Neuronal stem cell (in vitro differentiated cells): Measurements from ENCODE around the gene KLK14.

Source experiments
- DNase-seq: peaks from one replicate; pipeline ENCODE4 v3.0.0-alpha.2; 2013; ENCODE audit warnings: low spot score
- H2AFZ ChIP-seq: one replicate; pipeline ENCODE4 v1.6.1; 2013; ENCODE audit warnings: mild to moderate bottlenecking, low read length, inconsistent platforms
- H2AK5ac ChIP-seq: 2 replicates; pipeline ENCODE4 v1.6.1; 2013; ENCODE audit warnings: low read depth, mild to moderate bottlenecking, inconsistent platforms, low read length, moderate library complexity, mixed read lengths
- H2BK120ac ChIP-seq: 2 replicates; pipeline ENCODE4 v1.6.1; 2013; ENCODE audit warnings: low read depth, mild to moderate bottlenecking, inconsistent platforms, low read length, moderate library complexity, mixed read lengths
- H2BK12ac ChIP-seq: one replicate; pipeline ENCODE4 v1.6.1; 2013; ENCODE audit warnings: low read length, inconsistent platforms
- H2BK15ac ChIP-seq: 2 replicates; pipeline ENCODE4 v1.6.1; 2013; ENCODE audit warnings: mild to moderate bottlenecking, low read length, inconsistent platforms, mixed read lengths
- H2BK5ac ChIP-seq: one replicate; pipeline ENCODE4 v1.6.1; 2013; ENCODE audit warnings: inconsistent platforms, mild to moderate bottlenecking, low read length, moderate library complexity
- H3K14ac ChIP-seq: one replicate; pipeline ENCODE4 v1.6.1; 2013; ENCODE audit warnings: low read length, inconsistent platforms
- H3K18ac ChIP-seq: 2 replicates; pipeline ENCODE4 v1.6.1; 2013; ENCODE audit warnings: low read length, inconsistent platforms
- H3K23ac ChIP-seq: 2 replicates; pipeline ENCODE4 v1.6.1; 2013; ENCODE audit warnings: low read depth, mild to moderate bottlenecking, mixed read lengths, low read length, inconsistent platforms; ENCODE audit not compliant: poor library complexity
- H3K27ac ChIP-seq: replicated peaks from 3 replicates; pipeline ENCODE4 v1.5.1; 2013; ENCODE audit warnings: low read length, inconsistent platforms
- H3K27me3 ChIP-seq, 3 experiments: 2 replicates each; pipeline ENCODE4 v1.6.1; 2013; ENCODE audit warnings: low read length in 3 of 3, mild to moderate bottlenecking in 2 of 3, inconsistent platforms in 1 of 3, low read depth in 1 of 3, mixed read lengths in 1 of 3, moderate library complexity in 1 of 3; ENCODE audit not compliant: control insufficient read depth in 3 of 3, insufficient read depth in 3 of 3
- H3K36me3 ChIP-seq, 2 donors: replicated peaks in 1 of 2; 2 replicates each; pipeline ENCODE4 v1.6.1; 2013; ENCODE audit warnings: low read length in 2 of 2; ENCODE audit not compliant: control insufficient read depth in 2 of 2, insufficient read depth in 2 of 2
- H3K4ac ChIP-seq: 2 replicates; pipeline ENCODE4 v1.6.1; 2013; ENCODE audit warnings: inconsistent platforms, mild to moderate bottlenecking, low read length, moderate library complexity
- H3K4me1 ChIP-seq, 2 donors: 1 replicate in 1 of 2; 2 replicates in 1 of 2; pipeline ENCODE4 v1.6.1; 2013; ENCODE audit warnings: low read length in 2 of 2, low read depth in 1 of 2; ENCODE audit not compliant: control insufficient read depth in 2 of 2, insufficient read depth in 1 of 2
- H3K4me2 ChIP-seq: one replicate; pipeline ENCODE4 v1.6.1; 2013; ENCODE audit warnings: mild to moderate bottlenecking, low read length, inconsistent platforms; ENCODE audit not compliant: insufficient read depth, poor library complexity, severe bottlenecking
- H3K4me3 ChIP-seq, 2 donors: 2 replicates each; pipeline ENCODE4 v1.5.1; 2013; ENCODE audit warnings: low read length in 2 of 2, mild to moderate bottlenecking in 2 of 2, inconsistent platforms in 1 of 2, moderate library complexity in 1 of 2
- H3K79me1 ChIP-seq: one replicate; pipeline ENCODE4 v1.6.1; 2013; ENCODE audit warnings: low read depth, mild to moderate bottlenecking, inconsistent platforms, low read length, moderate library complexity
- H3K9ac ChIP-seq: one replicate; pipeline ENCODE4 v1.6.1; 2013; ENCODE audit warnings: mild to moderate bottlenecking, low read depth, low read length, inconsistent platforms; ENCODE audit not compliant: poor library complexity
- H3K9me3 ChIP-seq, 2 donors: replicated peaks in 1 of 2; 2 replicates each; pipeline versions ENCODE3 to v1.6.1; 2013; ENCODE audit warnings: low read length in 2 of 2, mild to moderate bottlenecking in 2 of 2, inconsistent platforms in 1 of 2, low read depth in 1 of 2, mixed read lengths in 1 of 2, moderate library complexity in 1 of 2; ENCODE audit not compliant: control insufficient read depth in 2 of 2, insufficient read depth in 1 of 2
- H4K8ac ChIP-seq: one replicate; pipeline ENCODE4 v1.6.1; 2013; ENCODE audit warnings: low read depth, mild to moderate bottlenecking, inconsistent platforms, low read length, moderate library complexity
- H4K91ac ChIP-seq: one replicate; pipeline ENCODE4 v1.6.1; 2013; ENCODE audit warnings: low read length, low read depth, mild to moderate bottlenecking, inconsistent platforms; ENCODE audit not compliant: poor library complexity
- WGBS, 2 donors: extraction: QIAGEN DNeasy Blood & Tissue Kit; methylation state at CpG; one replicate each; pipeline ENCODE4 v1.1.7; 2013; ENCODE audit warnings: missing lambda C conversion rate in 2 of 2, mixed read lengths in 1 of 2; ENCODE audit not compliant: insufficient read length in 2 of 2, insufficient replicate concordance in 1 of 2; ENCODE audit errors: extremely low coverage in 2 of 2; 5-methylcytosine and 5-hydroxymethylcytosine counted together

Gene KLK14

GRCh38 chr19:51127755-51128154 lies 45.1 kb upstream of the KLK14 start:
- H3K4me1 ChIP-seq: peaks cover under 1 to 4% of the 10 kb centered on the region in 2 donors
- no peak for DNase-seq
- H3K36me3 ChIP-seq: no peaks in the 10 kb centered on the region
- H4K91ac ChIP-seq: no peak overlapping the region
- no peak overlapping the region for H3K18ac ChIP-seq
- H3K79me1 ChIP-seq: no peaks in the 10 kb centered on the region
- H3K14ac ChIP-seq: no peak overlapping the region
- H3K23ac ChIP-seq: no peak overlapping the region
- no CpG with 5 or more reads among the region's 4 CpGs for WGBS, 2 donors
- H2BK15ac ChIP-seq: no peak overlapping the region
- no peak overlapping the region for H2BK5ac ChIP-seq
- H3K9ac ChIP-seq: no peak overlapping the region
- no peak overlapping the region for H3K4me3 ChIP-seq
- H4K8ac ChIP-seq: no peak overlapping the region
- H2AFZ ChIP-seq: no peak overlapping the region
- H3K27me3 ChIP-seq: peaks cover 0 to 20% (median 0%) of the 10 kb centered on the region in 3 experiments
- H3K4me2 ChIP-seq: no peak overlapping the region
- no peak overlapping the region for H3K4ac ChIP-seq
- H2BK12ac ChIP-seq: no peak overlapping the region
- H3K27ac ChIP-seq: no peak overlapping the region
- H2BK120ac ChIP-seq: no peak overlapping the region
- no peak overlapping the region for H2AK5ac ChIP-seq
- H3K9me3 ChIP-seq: no peaks in the 10 kb centered on the region

GRCh38 chr19:51127032-51127431 lies 44.3 kb upstream of the KLK14 start:
- Histone ChIP-seq H3K4me1 (peaks cover under 1 to 2% of the 10 kb centered on the region in 2 donors), H2BK120ac (no peak overlapping the region), H3K4me2 (no peak overlapping the region), H3K23ac (no peak overlapping the region), H3K27me3 (peaks cover 0 to 20% (median 0%) of the 10 kb centered on the region in 3 experiments), H3K4me3 (no peak overlapping the region), H2BK12ac (no peak overlapping the region), H2BK5ac (no peak overlapping the region), H3K36me3 (no peaks in the 10 kb centered on the region), H3K9ac (peak overlapping the region; percentile 16), H2BK15ac (peak overlapping the region; percentile 24), H2AFZ (no peak overlapping the region), H3K27ac (no peak overlapping the region), H3K18ac (peak overlapping the region; percentile 19), H2AK5ac (peak overlapping the region; percentile 76), H3K79me1 (no peaks in the 10 kb centered on the region), H3K4ac (peak overlapping the region; percentile 31), H3K14ac (no peak overlapping the region), H3K9me3 (no peaks in the 10 kb centered on the region), H4K91ac (no peak overlapping the region), H4K8ac (no peak overlapping the region)
- no peak for DNase-seq
- WGBS, 2 donors: no CpG with 5 or more reads among the region's 6 CpGs

GRCh38 chr19:51125421-51126075 lies 42.9 kb upstream of the KLK14 start:
- Histone ChIP-seq H3K9me3 (no peaks in the 10 kb centered on the region), H3K23ac (peak overlapping the region; percentile 49), H3K9ac (no peak overlapping the region), H3K14ac (no peak overlapping the region), H2BK5ac (no peak overlapping the region), H4K8ac (no peak overlapping the region), H3K36me3 (no peaks in the 10 kb centered on the region), H3K18ac (peak overlapping the region; percentile 53), H4K91ac (no peak overlapping the region), H2BK15ac (peak overlapping the region; percentile 40), H3K79me1 (no peaks in the 10 kb centered on the region), H2BK12ac (no peak overlapping the region), H2AFZ (no peak overlapping the region), H3K4me3 (peak overlapping the region in 1 of 2 donors; percentile 35), H3K27ac (no peak overlapping the region), H3K4me1 (peaks cover 0 to 2% of the 10 kb centered on the region in 2 donors), H3K4me2 (no peak overlapping the region), H2BK120ac (no peak overlapping the region), H3K4ac (no peak overlapping the region), H2AK5ac (peak overlapping the region; percentile 75), H3K27me3 (peaks cover 0 to 15% (median 0%) of the 10 kb centered on the region in 3 experiments)
- no CpG with 5 or more reads among the region's 16 CpGs for WGBS, 2 donors
- no peak for DNase-seq

GRCh38 chr19:51124729-51125128 lies 42.0 kb upstream of the KLK14 start, which contains the start of gene SIGLEC9:
Gene SIGLEC9 (plus strand): TSS chr19:51124906. CDS start chr19:51124975, 69 bp downstream.
- DNase-seq: no peak
- H3K14ac ChIP-seq: no peak within 1 kb of the TSS
- H4K8ac ChIP-seq: no peak within 1 kb of the TSS
- H2AFZ ChIP-seq: no peak within 1 kb of the TSS
- no peak within 1 kb of the TSS for H2BK5ac ChIP-seq
- H3K23ac ChIP-seq: peak within 1 kb of the TSS; percentile 89
- no peak within 1 kb of the TSS for H4K91ac ChIP-seq
- no CpG with 5 or more reads among the region's 14 CpGs for WGBS, 2 donors
- peak within 1 kb of the TSS; percentile 53 for H3K18ac ChIP-seq
- no peak within 1 kb of the TSS for H3K4me2 ChIP-seq
- H2AK5ac ChIP-seq: peak within 1 kb of the TSS; percentile 75
- no peaks in the 10 kb centered on the region for H3K79me1 ChIP-seq
- H3K27me3 ChIP-seq: peaks cover 0 to 13% (median 0%) of the 10 kb centered on the region in 3 experiments
- H3K4me3 ChIP-seq: no peak within 1 kb of the TSS
- H3K4me1 ChIP-seq: peaks cover 0 to 2% of the 10 kb centered on the region in 2 donors
- no peak within 1 kb of the TSS for H3K27ac ChIP-seq
- no peaks in the 10 kb centered on the region for H3K36me3 ChIP-seq
- peak within 1 kb of the TSS; percentile 49 for H2BK15ac ChIP-seq
- H3K4ac ChIP-seq: peak within 1 kb of the TSS; percentile 53
- no peak within 1 kb of the TSS for H2BK12ac ChIP-seq
- H3K9me3 ChIP-seq: no peaks in the 10 kb centered on the region
- H3K9ac ChIP-seq: peak within 1 kb of the TSS; percentile 38
- peak within 1 kb of the TSS; percentile 81 for H2BK120ac ChIP-seq
